GM12878 (cell line): Measurements from ENCODE around the gene ROCK2. TPM values are rescaled to one million over a fixed set of nuclear protein-coding genes. Genes with fewer than 3 reads are reported as not detected.

Experiments used
- ATAC-seq: fragments of 200-7000 bp; cut with Tn5 transposase; 3 replicates; pipeline ENCODE4 v1.9.1; 2020; ENCODE audit warnings: mild to moderate bottlenecking, moderate library complexity
- BruUV-seq: library from RNA; stranded (reverse); fragments of 400-500 nt; replicated peaks from 2 replicates; lab custom pipeline; 2021; lab: Mats Ljungman, UMichigan
- CTCF ChIA-PET: fragments of 300-600 bp; sonication (Branson Sonifier 250); formaldehyde crosslinking; extraction: SDS; loops from one replicate; lab custom pipeline; 2021; ENCODE audit warnings: inconsistent platforms; lab: Yijun Ruan, JAX
- POLR2A ChIA-PET: fragments of 350-600 bp; formaldehyde crosslinking; extraction: SDS; loops from one replicate; lab custom pipeline; 2021; ENCODE audit warnings: inconsistent platforms; lab: Charles Lee
- RAD21 ChIA-PET: fragments of 300-600 bp; sonication (Branson Sonifier 250); formaldehyde crosslinking; loops from one replicate; lab custom pipeline; 2023; ENCODE audit warnings: antibody characterized with exemption; ENCODE audit not compliant: unreplicated experiment; lab: Charles Lee
- SMC1A ChIA-PET: fragments of 300-600 bp; sonication (Branson Sonifier 250); formaldehyde crosslinking; loops from one replicate; lab custom pipeline; 2023; ENCODE audit not compliant: unreplicated experiment, uncharacterized antibody; lab: Charles Lee
- DNase-seq: peaks from one replicate; pipeline ENCODE4 v3.0.0-alpha.2; 2011; ENCODE audit warnings: low read depth, low spot score
- FAIRE-seq: peaks from 3 replicates; lab custom pipeline; 2011; peaks lifted over from hg19 to GRCh38; lab: Jason Lieb, UNC
- H2AFZ ChIP-seq: 2 replicates; pipeline ENCODE4 v1.6.0; 2011; ENCODE audit warnings: low read depth, low read length, control low read depth; ENCODE audit not compliant: control insufficient read depth
- H3K27ac ChIP-seq: 2 replicates; pipeline ENCODE4 v1.5.1; 2011; ENCODE audit warnings: control low read depth; ENCODE audit not compliant: control insufficient read depth, insufficient read depth
- H3K27me3 ChIP-seq, 2 experiments: replicated peaks in 1 of 2; 2 replicates each; pipeline versions ENCODE4 v1.6.0 to v1.6.1; 2011; ENCODE audit warnings: low read length in 1 of 2; ENCODE audit not compliant: control insufficient read depth in 2 of 2, insufficient read depth in 2 of 2
- H3K36me3 ChIP-seq, 2 experiments: 2 replicates each; pipeline ENCODE4 v1.5.1; 2011; ENCODE audit warnings: low read length in 1 of 2; ENCODE audit not compliant: control insufficient read depth in 2 of 2, insufficient read depth in 2 of 2
- H3K4me1 ChIP-seq: 2 replicates; pipeline ENCODE4 v1.6.1; 2011; ENCODE audit warnings: mild to moderate bottlenecking, low read length, moderate library complexity, mixed read lengths; ENCODE audit not compliant: control insufficient read depth, insufficient read depth
- H3K4me2 ChIP-seq: 2 replicates; pipeline ENCODE4 v1.6.0; 2011; ENCODE audit warnings: control low read depth; ENCODE audit not compliant: control insufficient read depth, insufficient read depth
- H3K4me3 ChIP-seq: fragments of 200-600 bp; sonication (generic); 2 replicates; pipeline ENCODE4 v1.5.1; 2016
- H3K79me2 ChIP-seq: 2 replicates; pipeline ENCODE4 v1.6.0; 2011; ENCODE audit warnings: low read length; ENCODE audit not compliant: control insufficient read depth, insufficient read depth
- H3K9ac ChIP-seq: 2 replicates; pipeline ENCODE4 v1.8.0; 2011; ENCODE audit warnings: low read length, control low read depth, mixed read lengths; ENCODE audit not compliant: control insufficient read depth, insufficient read depth
- H3K9me3 ChIP-seq: replicated peaks from 3 replicates; pipeline ENCODE4 v1.5.1; 2011; ENCODE audit warnings: mild to moderate bottlenecking, low read length; ENCODE audit not compliant: control insufficient read depth, insufficient read depth
- H4K20me1 ChIP-seq: 2 replicates; pipeline ENCODE4 v1.6.0; 2011; ENCODE audit not compliant: control insufficient read depth, insufficient read depth
- BCL11A ChIP-seq: IDR thresholded peaks from 2 replicates; pipeline ENCODE4 v1.6.1; 2011; ENCODE audit warnings: low read depth, low read length
- BMI1 ChIP-seq: fragments of 450-650 bp; IDR thresholded peaks from 2 replicates; pipeline ENCODE4 v1.6.1; 2016; ENCODE audit warnings: mild to moderate bottlenecking, moderate library complexity, borderline replicate concordance
- CBX3 ChIP-seq: fragments of 200-600 bp; sonication (generic); IDR thresholded peaks from 2 replicates; pipeline ENCODE4 v1.6.1; 2016; ENCODE audit warnings: low read depth, borderline replicate concordance
- EP300 ChIP-seq, 2 experiments: fragments of 150-350 bp in 1 of 2; IDR thresholded peaks; 2 replicates each; pipeline ENCODE4 v1.6.1; 2011 to 2012; ENCODE audit warnings: low read depth in 2 of 2, low read length in 2 of 2, borderline replicate concordance in 1 of 2, improper control_type of control experiment in 1 of 2, inconsistent platforms in 1 of 2; ENCODE audit not compliant: control insufficient read depth in 1 of 2
- FOXM1 ChIP-seq: IDR thresholded peaks from 2 replicates; pipeline ENCODE4 v1.6.1; 2012; ENCODE audit warnings: low read depth, mild to moderate bottlenecking, inconsistent platforms, low read length, moderate library complexity
- IRF4 ChIP-seq: IDR thresholded peaks from 2 replicates; pipeline ENCODE4 v1.6.1; 2011; ENCODE audit warnings: low read depth, low read length
- LARP7 ChIP-seq: fragments of 450-650 bp; IDR thresholded peaks from 2 replicates; pipeline ENCODE4 v1.6.1; 2017; ENCODE audit warnings: mild to moderate bottlenecking
- MTA2 ChIP-seq: fragments of 450-650 bp; IDR thresholded peaks from 2 replicates; pipeline ENCODE4 v1.6.1; 2016; ENCODE audit warnings: low read depth, mild to moderate bottlenecking, moderate library complexity
- NBN ChIP-seq: fragments of 450-650 bp; IDR thresholded peaks from 2 replicates; pipeline ENCODE4 v1.6.1; 2016
- RFX5 ChIP-seq: IDR thresholded peaks from 2 replicates; pipeline ENCODE4 v1.6.1; 2011; ENCODE audit warnings: low read depth, low read length, improper control_type of control experiment
- SRF ChIP-seq, 2 experiments: IDR thresholded peaks; 2 replicates each; pipeline ENCODE4 v1.6.1; 2011; ENCODE audit warnings: low read depth in 2 of 2, low read length in 2 of 2, mild to moderate bottlenecking in 1 of 2, moderate library complexity in 1 of 2
- WGBS: methylation state at CpG from one replicate; pipeline ENCODE4 v1.1.6; 2016; ENCODE audit warnings: low lambda C conversion rate; ENCODE audit not compliant: insufficient replicate concordance, insufficient coverage; ENCODE audit errors: missing lambda C conversion rate; 5-methylcytosine and 5-hydroxymethylcytosine counted together
- in situ Hi-C: fragments of 300-500 bp; cut with MboI; formaldehyde crosslinking; loops from 9 replicates; pipeline ENCODE4 v1.14.3; 2018; ENCODE audit warnings: mixed read lengths
- intact Hi-C: fragments of 100-400 bp; cut with micrococcal nuclease; formaldehyde crosslinking; loops from one replicate; pipeline ENCODE4 v1.14.2; 2022; ENCODE audit not compliant: unreplicated experiment
- polyA plus RNA-seq, 11 experiments: library from polyadenylated mRNA; depleted of rRNA in 4 of 11; unstranded in 6 of 11; stranded (reverse) in 5 of 11; fragments of >200 nt; fragmentation: Nextera tagmentation in 4 of 11; fragmentation: Illumina TruSeq in 1 of 11; extraction: Ambion mirVana in 4 of 11; extraction: Trizol in 1 of 11; gene quantifications; 1 replicate in 1 of 11; 2 replicates in 10 of 11; pipeline versions ENCODE4 v1.2.1 to v1.2.3, GENCODE V29; 2011 to 2016; ENCODE audit warnings: inconsistent platforms in 2 of 11, missing spikeins in 2 of 11, low read depth in 1 of 11
- total RNA-seq, 4 experiments: library from RNA; depleted of rRNA in 3 of 4; stranded (reverse); fragments of >200 nt in 3 of 4; fragmentation: Illumina TruSeq in 1 of 4; extraction: Trizol in 1 of 4; gene quantifications; 2 replicates each; pipeline versions ENCODE4 v1.2.1 to v1.2.3, GENCODE V29; 2013 to 2021
- TF ChIP-seq, protein P1 (sequence below): fragments of 450-650 bp; IDR thresholded peaks from 2 replicates; pipeline ENCODE4 v1.6.1; 2016; ENCODE audit warnings: mild to moderate bottlenecking, moderate library complexity, borderline replicate concordance

The ROCK2 gene
- total and polyA plus RNA-seq, 10 of the 15 experiments (the other 5 are each of a cell fraction or from before 2014, with no cell fraction given) = 4.6 to 22.1 (median 8.3) TPM

DNA sequence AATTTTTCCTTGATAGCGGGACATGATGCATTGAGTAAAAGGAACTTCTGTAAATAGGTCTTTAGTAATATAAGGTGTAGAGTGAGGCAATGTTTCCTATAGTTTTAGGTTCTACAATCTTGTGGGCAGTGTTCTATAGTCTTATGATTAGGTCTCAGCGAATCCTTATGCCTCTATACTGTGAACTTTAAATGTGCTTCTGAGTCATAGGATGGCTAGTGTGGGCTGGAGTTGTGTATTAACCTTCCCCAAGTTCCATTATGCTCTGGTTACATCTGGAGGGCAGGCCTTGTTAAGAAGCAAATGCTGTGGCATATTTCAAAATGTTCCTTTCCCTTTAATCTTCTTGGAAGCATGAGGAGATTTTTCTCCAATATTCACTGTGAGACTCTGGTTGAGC lies 73.5 kb downstream of the ROCK2 start:
- ChIA-PET SMC1A (interaction anchor here (1.2 kb wide), 1 partner anchor 176 kb away, joined by 3 read pairs; no protein-coding TSS in a partner anchor), POLR2A (no interaction called here), RAD21 (no interaction called here), CTCF (no interaction called here)
- Histone ChIP-seq H3K4me3 (no peak overlapping the region), H3K79me2 (no peaks in the 10 kb centered on the region; the same call in 1 of the 2 replicates), H3K9me3 (no peaks in the 10 kb centered on the region; the same call in 1 of the 3 replicates), H3K36me3 (peaks cover 0 to 4% of the 10 kb centered on the region in 2 experiments; a peak in 2 of 4 replicates), H3K4me2 (no peak overlapping the region), H3K27me3 (no peaks in the 10 kb centered on the region), H4K20me1 (no peaks in the 10 kb centered on the region), H2AFZ (no peak overlapping the region), H3K9ac (no peak overlapping the region), H3K4me1 (0 out of 2 replicates have a peak, but pooled peaks cover 4% of the 10 kb centered on the region), H3K27ac (no peak overlapping the region)
- no TSS peak for BruUV-seq
- FAIRE-seq (peak; percentile 62), DNase-seq (no peak), ATAC-seq (no peak)
- TF ChIP-seq BCL11A = no peak
- no peak for TF ChIP-seq SRF (IDR thresholded peaks at IDR 0.05; ENCODE audit: low read depth in 2 of 2, low read length in 2 of 2)
- 70% methylated on average over 2 of the region's 2 CpGs for WGBS
- intact Hi-C loops = no loop called here
- in situ Hi-C loops = no loop called here

DNA sequence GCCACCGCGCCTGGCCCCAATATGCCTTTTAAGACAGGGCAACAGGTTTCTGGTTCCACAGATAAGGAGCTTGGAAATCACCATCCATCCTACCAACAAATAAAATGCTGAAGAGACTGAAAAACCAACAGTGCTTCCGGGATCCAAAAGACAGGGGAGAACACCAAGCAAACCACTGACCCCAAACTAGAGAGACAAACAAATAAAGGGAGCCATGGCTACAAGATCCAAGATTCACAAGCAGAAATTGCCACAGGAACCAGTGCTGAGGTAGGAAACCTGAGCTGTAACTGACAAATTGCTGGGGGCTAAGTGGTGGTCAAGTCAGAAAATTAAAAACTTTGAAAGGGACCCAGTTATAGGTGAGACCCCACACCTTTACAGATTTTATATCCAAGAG lies 76.5 kb downstream of the ROCK2 start:
- ChIA-PET CTCF (interaction anchor here (0.7 kb wide), 1 partner anchor 19 kb away, joined by 3 read pairs; no protein-coding TSS in a partner anchor), RAD21 (no interaction called here), POLR2A (no interaction called here), SMC1A (interaction anchor here (0.7 kb wide), 1 partner anchor 49 kb away, joined by 4 read pairs; no protein-coding TSS in a partner anchor)
- in situ Hi-C loops = no loop called here
- WGBS = 97% methylated on average over 3 of the region's 3 CpGs
- FAIRE-seq (no peak), DNase-seq (no peak), ATAC-seq (no peak)
- no TSS peak for BruUV-seq
- no peak overlapping the region for H2AFZ ChIP-seq
- no peaks in the 10 kb centered on the region for H3K27me3 ChIP-seq
- H4K20me1 ChIP-seq = no peaks in the 10 kb centered on the region
- H3K36me3 ChIP-seq = no peaks in the 10 kb centered on the region; a peak in 1 of 4 replicates
- no peaks in the 10 kb centered on the region for H3K4me1 ChIP-seq
- no peak overlapping the region for H3K4me2 ChIP-seq
- no peaks in the 10 kb centered on the region for H3K79me2 ChIP-seq
- no peak overlapping the region for H3K9ac ChIP-seq
- intact Hi-C loops = no loop called here
- no peaks in the 10 kb centered on the region; the same call in 1 of the 3 replicates for H3K9me3 ChIP-seq
- H3K4me3 ChIP-seq = no peak overlapping the region
- no peak overlapping the region for H3K27ac ChIP-seq
- no peak for TF ChIP-seq IRF4
- no peak for TF ChIP-seq CBX3
- no peak for TF ChIP-seq LARP7
- TF ChIP-seq, protein P1, sequence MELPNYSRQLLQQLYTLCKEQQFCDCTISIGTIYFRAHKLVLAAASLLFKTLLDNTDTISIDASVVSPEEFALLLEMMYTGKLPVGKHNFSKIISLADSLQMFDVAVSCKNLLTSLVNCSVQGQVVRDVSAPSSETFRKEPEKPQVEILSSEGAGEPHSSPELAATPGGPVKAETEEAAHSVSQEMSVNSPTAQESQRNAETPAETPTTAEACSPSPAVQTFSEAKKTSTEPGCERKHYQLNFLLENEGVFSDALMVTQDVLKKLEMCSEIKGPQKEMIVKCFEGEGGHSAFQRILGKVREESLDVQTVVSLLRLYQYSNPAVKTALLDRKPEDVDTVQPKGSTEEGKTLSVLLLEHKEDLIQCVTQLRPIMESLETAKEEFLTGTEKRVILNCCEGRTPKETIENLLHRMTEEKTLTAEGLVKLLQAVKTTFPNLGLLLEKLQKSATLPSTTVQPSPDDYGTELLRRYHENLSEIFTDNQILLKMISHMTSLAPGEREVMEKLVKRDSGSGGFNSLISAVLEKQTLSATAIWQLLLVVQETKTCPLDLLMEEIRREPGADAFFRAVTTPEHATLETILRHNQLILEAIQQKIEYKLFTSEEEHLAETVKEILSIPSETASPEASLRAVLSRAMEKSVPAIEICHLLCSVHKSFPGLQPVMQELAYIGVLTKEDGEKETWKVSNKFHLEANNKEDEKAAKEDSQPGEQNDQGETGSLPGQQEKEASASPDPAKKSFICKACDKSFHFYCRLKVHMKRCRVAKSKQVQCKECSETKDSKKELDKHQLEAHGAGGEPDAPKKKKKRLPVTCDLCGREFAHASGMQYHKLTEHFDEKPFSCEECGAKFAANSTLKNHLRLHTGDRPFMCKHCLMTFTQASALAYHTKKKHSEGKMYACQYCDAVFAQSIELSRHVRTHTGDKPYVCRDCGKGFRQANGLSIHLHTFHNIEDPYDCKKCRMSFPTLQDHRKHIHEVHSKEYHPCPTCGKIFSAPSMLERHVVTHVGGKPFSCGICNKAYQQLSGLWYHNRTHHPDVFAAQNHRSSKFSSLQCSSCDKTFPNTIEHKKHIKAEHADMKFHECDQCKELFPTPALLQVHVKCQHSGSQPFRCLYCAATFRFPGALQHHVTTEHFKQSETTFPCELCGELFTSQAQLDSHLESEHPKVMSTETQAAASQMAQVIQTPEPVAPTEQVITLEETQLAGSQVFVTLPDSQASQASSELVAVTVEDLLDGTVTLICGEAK = no peak
- TF ChIP-seq BMI1 = no peak
- TF ChIP-seq MTA2 = no peak
- TF ChIP-seq FOXM1 = no peak
- no peak for TF ChIP-seq RFX5
- TF ChIP-seq EP300 (IDR thresholded peaks at IDR 0.05; ENCODE audit: borderline replicate concordance in 1 of 2, control insufficient read depth in 1 of 2, low read depth in 2 of 2, low read length in 2 of 2) = no peak
- TF ChIP-seq NBN = no peak
